Limb (tissue), 2 donors: Measurements from ENCODE around the gene PRKAR1B.

Experiments used
- DNase-seq, 2 donors: peaks; one replicate each; pipeline ENCODE4 v3.0.0-alpha.2; 2016; ENCODE audit errors: extremely low spot score in 2 of 2

Gene PRKAR1B

DNA sequence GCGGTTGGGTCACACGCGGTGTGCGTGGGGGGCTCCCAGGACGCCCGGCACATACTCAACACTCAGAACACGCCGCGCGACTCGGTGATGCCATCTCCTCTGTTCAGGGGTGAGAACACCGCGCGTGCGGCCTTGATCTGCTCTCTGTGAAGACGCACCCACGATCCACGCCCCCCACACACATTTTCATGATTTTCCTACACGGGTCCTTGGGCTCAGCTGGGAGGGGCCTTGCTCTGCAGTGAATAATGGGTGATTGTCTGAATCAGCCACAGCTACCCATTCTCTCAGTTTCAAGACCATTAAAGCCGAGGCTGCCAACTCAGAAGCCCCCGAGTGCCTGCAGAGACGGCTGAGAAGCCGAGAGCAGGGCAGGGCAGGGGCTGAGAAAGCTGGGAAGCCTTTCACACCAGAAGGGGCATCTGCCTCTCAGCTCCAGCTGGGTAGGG lies 153.1 kb downstream of the PRKAR1B start:
- no peak for DNase-seq

- no peak for DNase-seq
Observed at GRCh38 chr7:573269-573932, 153.7 kb downstream of the PRKAR1B start.

- no peak for DNase-seq
Observed at GRCh38 chr7:572416-573268, 154.4 kb downstream of the PRKAR1B start.

GRCh38 chr7:571718-572415 lies 155.2 kb downstream of the PRKAR1B start:
- no peak for DNase-seq

- DNase-seq, result no peak
Observed at GRCh38 chr7:571096-571717, 155.9 kb downstream of the PRKAR1B start.

DNA sequence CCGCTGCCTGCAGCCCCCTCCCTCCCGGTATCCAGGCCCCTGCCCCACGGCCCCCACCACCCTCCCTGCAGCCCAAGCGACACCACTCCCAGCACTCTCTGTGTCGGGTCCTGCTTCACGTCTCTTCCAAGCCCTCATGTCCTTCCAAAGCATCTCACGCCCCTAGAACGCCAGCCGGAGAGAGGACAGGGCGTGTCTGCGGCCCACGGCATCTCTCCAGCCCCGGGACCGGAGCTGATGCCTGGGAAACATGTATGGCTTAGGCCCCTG lies 156.3 kb downstream of the PRKAR1B start:
- DNase-seq, result no peak

DNA sequence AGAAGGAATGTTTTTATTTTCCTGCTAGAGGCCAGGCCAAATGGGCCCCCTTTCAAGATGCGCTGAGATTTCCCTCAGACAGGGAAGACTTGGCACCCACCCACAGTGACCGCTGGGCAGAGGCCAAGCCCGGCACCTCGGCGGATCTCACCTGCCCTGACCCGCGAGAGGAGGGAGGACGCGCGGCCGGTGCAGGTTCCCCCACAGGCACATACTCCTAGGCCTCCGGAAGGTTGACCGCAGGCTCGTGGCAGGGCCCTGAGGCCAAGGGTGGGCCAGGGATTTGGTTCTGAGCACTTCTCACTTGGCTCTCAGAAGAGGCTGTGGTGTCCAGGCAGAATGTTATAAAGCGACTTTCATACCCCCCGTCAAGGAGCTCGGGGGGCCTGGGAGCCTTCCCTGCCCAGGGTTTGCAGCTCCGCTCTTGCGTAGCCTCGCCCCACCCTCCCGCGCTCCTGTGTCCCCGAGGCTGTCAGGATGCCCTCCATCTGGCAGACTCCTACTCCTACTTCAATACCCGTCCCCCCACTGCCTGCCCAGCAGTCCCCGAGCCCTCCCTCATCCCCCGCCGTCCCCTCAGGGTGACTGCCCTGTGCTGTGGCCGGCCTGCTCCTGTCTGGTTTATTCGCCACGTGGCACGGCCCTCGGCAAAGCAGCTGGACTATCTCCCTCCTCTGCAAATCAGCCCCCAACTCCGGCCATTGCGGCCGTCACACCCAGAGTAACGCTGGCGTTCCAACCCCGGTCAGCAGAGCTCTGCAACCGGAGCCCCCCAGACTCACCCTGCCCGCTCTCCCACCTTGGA lies 156.9 kb downstream of the PRKAR1B start:
- no peak for DNase-seq

GRCh38 chr7:569071-569855 lies 157.8 kb downstream of the PRKAR1B start:
- DNase-seq, result no peak

DNA sequence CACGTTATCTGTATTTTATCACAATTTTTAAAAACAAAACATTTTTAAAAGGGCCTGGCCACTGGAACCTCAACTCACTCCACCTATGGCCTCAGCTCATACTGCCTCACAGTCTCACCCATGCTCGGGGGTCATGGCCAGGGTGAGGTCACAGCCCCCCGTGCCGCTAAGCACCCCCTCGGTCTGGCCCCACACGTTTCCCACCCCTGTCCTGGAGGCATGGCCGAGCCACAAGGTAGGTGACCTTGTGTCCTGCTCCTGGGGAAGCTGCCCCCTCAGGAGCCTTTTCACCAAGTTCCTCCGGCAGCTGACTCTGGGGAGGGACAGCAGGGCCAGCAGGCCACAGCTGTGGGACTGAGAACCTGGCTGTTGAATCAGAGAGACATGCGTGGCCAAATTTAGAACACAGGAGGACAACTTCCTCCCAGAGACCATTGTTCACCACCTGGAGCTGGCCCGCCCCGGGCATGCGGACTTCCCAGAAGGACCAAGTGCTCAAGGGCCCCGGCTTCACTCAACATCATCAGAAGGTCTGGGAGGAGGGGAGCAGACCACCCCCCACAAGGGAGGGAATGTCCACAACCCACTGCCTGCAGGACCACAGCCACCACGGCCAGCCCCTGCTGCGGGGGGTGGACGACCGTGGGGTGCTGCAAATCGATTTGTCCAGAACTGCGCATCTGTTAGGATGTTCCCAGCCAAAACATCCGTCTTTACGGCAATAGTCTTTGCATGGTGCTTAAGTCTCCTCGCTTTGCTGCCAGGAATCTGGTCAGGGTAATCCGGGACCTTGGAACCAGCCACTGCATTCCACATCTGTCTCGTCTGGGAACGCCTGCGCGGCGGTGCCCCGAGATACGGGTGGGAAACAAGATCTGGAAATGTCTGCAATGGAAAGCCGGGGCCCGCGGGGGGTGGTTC lies 158.8 kb downstream of the PRKAR1B start:
- peak in 1 of 2 donors; percentile 89 for DNase-seq

DNA sequence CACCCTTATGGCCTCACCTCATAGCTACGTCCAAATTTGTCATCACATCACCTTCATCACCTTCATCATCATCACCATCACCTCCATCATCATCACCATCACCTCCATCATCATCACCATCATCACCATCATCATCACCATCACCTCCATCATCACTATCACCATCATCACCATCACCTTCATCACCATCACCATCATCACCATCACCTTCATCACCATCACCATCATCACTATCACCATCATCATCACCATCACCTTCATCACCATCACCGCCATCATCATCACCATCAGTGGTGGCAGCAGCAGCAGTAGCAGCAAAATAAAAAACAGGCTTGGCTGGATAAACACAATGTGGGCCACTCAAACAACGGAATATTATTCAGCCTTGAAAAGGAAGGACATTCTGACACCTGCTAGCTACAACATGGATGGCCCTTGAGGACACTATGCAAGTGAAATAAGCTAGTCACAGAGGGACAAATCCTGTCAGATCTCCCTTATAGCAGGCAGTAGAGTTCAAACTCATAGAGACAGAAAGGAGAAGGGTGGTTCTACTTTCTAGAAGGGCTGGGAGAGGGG lies 159.7 kb downstream of the PRKAR1B start:
- no peak for DNase-seq

DNA sequence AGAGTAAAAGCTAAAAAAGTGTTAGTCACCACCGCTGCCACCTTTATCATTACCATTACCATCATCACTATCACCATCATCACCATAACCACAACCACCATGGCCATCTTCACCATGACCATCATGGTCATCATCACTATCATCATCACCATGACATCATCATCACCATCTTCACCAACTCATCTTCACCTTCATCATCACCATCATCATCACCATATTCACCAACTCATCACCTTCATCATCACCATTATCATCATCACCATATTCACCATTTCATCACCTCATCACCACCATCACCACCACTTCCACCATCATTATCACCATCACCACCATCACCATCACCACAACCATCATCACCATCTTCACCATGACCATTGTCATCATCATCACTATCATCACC lies 161.0 kb downstream of the PRKAR1B start:
- no peak for DNase-seq

- no peak for DNase-seq
Observed at GRCh38 chr7:564176-564865, 162.8 kb downstream of the PRKAR1B start.

- DNase-seq, result no peak
Observed at GRCh38 chr7:563629-564170, 163.4 kb downstream of the PRKAR1B start.

DNA sequence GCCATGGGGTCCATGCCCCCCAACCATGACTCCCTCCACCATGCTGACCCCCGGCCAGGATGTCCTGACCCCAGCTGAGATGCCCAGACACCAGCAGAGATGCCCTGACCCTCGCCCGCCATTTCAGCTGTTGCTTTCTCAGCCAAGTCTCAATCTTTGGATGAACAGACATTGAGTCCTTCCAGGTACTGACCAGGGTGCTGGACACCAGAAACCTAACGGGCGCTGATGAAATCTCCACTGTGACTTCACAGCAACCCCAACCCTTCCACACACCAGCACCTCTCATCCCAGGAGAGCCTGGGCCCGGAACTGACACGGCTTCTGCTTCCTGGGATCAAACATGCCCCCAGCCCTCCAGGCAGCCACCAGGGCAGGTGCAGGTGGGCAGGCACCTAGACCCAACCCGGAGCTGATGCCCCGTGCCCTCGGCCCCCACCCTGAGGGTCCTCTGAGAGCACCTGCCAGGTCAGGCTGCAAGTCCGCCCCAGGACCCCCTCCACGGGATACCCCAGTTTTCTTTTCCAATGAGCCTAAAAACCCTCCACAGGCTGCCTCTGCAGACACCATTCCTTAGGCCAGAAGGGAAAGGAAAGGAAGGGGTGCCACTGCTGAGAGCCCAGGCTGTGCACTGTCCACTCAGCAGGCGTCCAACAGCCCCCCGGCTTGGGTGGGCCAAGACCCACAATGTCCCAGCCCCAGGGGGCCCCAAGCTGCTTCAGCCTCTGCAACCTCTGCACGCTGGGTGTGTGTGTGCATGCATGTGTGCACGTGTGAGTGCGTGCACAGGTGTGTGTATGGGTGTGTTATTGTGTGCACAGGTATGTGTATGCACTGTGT lies 164.1 kb downstream of the PRKAR1B start:
- DNase-seq, result no peak

- DNase-seq, result no peak
Observed at GRCh38 chr7:562374-562675, 164.8 kb downstream of the PRKAR1B start.

DNA sequence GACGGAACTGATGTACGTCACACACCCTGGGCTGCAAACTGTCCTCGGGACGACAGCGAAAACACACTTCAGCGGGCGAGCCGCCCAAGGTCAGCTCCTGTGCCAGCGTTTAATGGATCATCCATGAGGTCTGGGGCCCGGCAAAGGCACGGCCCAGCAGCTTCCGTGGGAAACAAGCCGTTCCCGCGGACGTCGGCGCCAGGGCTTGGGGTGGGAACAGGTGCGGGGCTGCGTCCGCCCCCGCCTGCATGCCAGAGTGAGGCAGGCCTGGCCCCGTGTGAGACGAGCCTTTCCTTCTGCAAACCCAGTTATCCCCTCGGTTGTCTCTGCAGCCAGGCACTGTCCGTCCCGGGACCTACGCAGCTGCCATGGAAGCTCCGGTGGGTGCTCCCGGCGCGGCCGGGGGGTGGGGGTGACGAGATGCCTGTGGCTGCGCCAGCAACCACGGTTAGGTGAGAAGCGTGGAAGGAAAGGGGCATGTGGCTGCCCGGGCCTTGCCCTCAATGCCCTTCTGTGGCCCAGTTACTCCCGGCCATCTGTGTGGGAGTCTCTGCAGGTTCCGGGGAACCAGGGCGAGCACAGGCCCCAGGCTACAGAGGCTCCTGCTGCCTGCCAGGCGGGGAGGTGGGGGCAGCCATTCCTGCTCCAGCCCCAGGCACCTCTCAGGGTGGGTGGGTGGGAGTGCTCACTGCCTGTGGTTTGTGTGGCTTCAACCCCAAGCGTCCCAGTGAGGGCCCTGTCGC lies 165.3 kb downstream of the PRKAR1B start:
- no peak for DNase-seq
